BJ (cell line): ENCODE results near the gene RHD. TPM values are rescaled to one million over a fixed set of nuclear protein-coding genes. Genes with fewer than 3 reads are reported as not detected.
A peak's percentile ranks its signal among the peaks of the same experiment; 100 is the strongest.

ENCODE experiments used
- CTCF ChIA-PET: fragments of 350-600 bp; formaldehyde crosslinking; extraction: SDS; loops from one replicate; lab custom pipeline; 2021; ENCODE audit warnings: antibody characterized with exemption, inconsistent platforms; lab: Yijun Ruan, JAX
- POLR2A ChIA-PET: fragments of 300-600 bp; sonication (Branson Sonifier 250); formaldehyde crosslinking; extraction: SDS; loops from one replicate; lab custom pipeline; 2021; ENCODE audit warnings: antibody characterized with exemption; lab: Charles Lee
- DNase-seq: peaks from one replicate; pipeline ENCODE4 v3.0.0-alpha.2; 2011; ENCODE audit warnings: low read depth
- H3K27me3 ChIP-seq: 2 replicates; pipeline ENCODE4 v1.6.0; 2011; ENCODE audit warnings: low read length; ENCODE audit not compliant: control insufficient read depth, insufficient read depth
- H3K36me3 ChIP-seq: 2 replicates; pipeline ENCODE4 v1.5.1; 2011; ENCODE audit warnings: low read length; ENCODE audit not compliant: control insufficient read depth, insufficient read depth
- H3K4me3 ChIP-seq: 2 replicates; pipeline ENCODE4 v1.5.1; 2011; ENCODE audit warnings: low read depth, mild to moderate bottlenecking, control low read depth, low read length
- CTCF ChIP-seq: IDR thresholded peaks from 2 replicates; pipeline ENCODE4 v1.5.1; 2011; ENCODE audit warnings: low read depth, mild to moderate bottlenecking, control low read depth, inconsistent platforms, low read length, moderate library complexity; ENCODE audit not compliant: insufficient read depth
- polyA plus RNA-seq: library from polyadenylated mRNA; depleted of rRNA; stranded (reverse); fragments of >200 nt; gene quantifications from 2 replicates; pipeline ENCODE4 v1.2.3, GENCODE V29; 2011

Gene RHD
- polyA plus RNA-seq, 1 experiment, result 0.10 TPM

- Histone ChIP-seq H3K36me3 (peaks cover 3% of the 10 kb centered on the region; the same call in 1 of the 2 replicates), H3K27me3 (no peaks in the 10 kb centered on the region), H3K4me3 (no peak overlapping the region)
- no peak for DNase-seq
- CTCF ChIA-PET, result no interaction called here
- TF ChIP-seq CTCF, result no peak
- POLR2A ChIA-PET, result no interaction called here
Observed at GRCh38 chr1:25238046-25238445, 34.3 kb upstream of the RHD start.

- DNase-seq, result peak; percentile 59
- TF ChIP-seq CTCF, result peak; percentile 71
- Histone ChIP-seq H3K36me3 (peaks cover 8% of the 10 kb centered on the region), H3K27me3 (no peaks in the 10 kb centered on the region), H3K4me3 (peak overlapping the region; percentile 35)
- ChIA-PET CTCF (interaction anchor here (0.7 to 1.5 kb wide), 6 partner anchors 14 to 455 kb away, joined by 3 to 8 read pairs (median 3); no protein-coding TSS in a partner anchor), POLR2A (interaction anchor here (0.6 kb wide), 1 partner anchor 375 kb away, joined by 3 read pairs; no protein-coding TSS in a partner anchor)
Observed at GRCh38 chr1:25239681-25240541, 32.4 kb upstream of the RHD start.

- H3K27me3 ChIP-seq, result no peaks in the 10 kb centered on the region
- DNase-seq, result no peak
- no peak for TF ChIP-seq CTCF
- ChIA-PET POLR2A (no interaction called here), CTCF (no interaction called here)
- peaks cover 13% of the 10 kb centered on the region for H3K36me3 ChIP-seq
- H3K4me3 ChIP-seq, result no peak overlapping the region
Observed at GRCh38 chr1:25243907-25244306, 28.4 kb upstream of the RHD start.

- no peak for DNase-seq
- peak overlapping the region; percentile 89 for H3K4me3 ChIP-seq
- no peak for TF ChIP-seq CTCF
- POLR2A ChIA-PET, result interaction anchor here (0.6 kb wide), 1 partner anchor 114 kb away, joined by 4 read pairs; no protein-coding TSS in a partner anchor
- no peaks in the 10 kb centered on the region for H3K27me3 ChIP-seq
- H3K36me3 ChIP-seq, result peaks cover 13% of the 10 kb centered on the region
- CTCF ChIA-PET, result interaction anchor here (1.0 kb wide), 1 partner anchor 13 kb away, joined by 3 read pairs; the partner anchor contains the start of gene SYF2
Observed at GRCh38 chr1:25245393-25245792, 26.9 kb upstream of the RHD start.

GRCh38 chr1:25245809-25246599, 26.3 kb upstream of the RHD start:
- DNase-seq, result no peak
- H3K4me3 ChIP-seq, result peak overlapping the region; percentile 89
- POLR2A ChIA-PET, result no interaction called here
- H3K27me3 ChIP-seq, result no peaks in the 10 kb centered on the region
- CTCF ChIA-PET, result no interaction called here
- peaks cover 12% of the 10 kb centered on the region for H3K36me3 ChIP-seq
- no peak for TF ChIP-seq CTCF
